HCT116 (cell line): ENCODE results near the gene CLTA. TPM values are rescaled to one million over a fixed set of nuclear protein-coding genes. Genes with fewer than 3 reads are reported as not detected.

ENCODE experiments used
- ATAC-seq: fragments of 200-7000 bp; cut with Tn5 transposase; 2 replicates; pipeline ENCODE4 v1.9.1; 2020; ENCODE audit warnings: mild to moderate bottlenecking, moderate library complexity
- BruUV-seq: library from RNA; stranded (reverse); fragments of 400-500 nt; replicated peaks from 2 replicates; lab custom pipeline; 2021; lab: Mats Ljungman, UMichigan
- CTCF ChIA-PET: fragments of 300-600 bp; sonication (Branson Sonifier 250); formaldehyde crosslinking; loops from one replicate; lab custom pipeline; 2021; ENCODE audit warnings: antibody characterized with exemption; lab: Charles Lee
- POLR2A ChIA-PET: fragments of 300-600, 350-600 bp; sonication (Branson Sonifier 250); formaldehyde crosslinking; loops from one replicate; lab custom pipeline; 2021; ENCODE audit warnings: antibody characterized with exemption; lab: Charles Lee
- RAD21 ChIA-PET, 2 experiments: fragments of 300-600 bp; sonication (Branson Sonifier 250); formaldehyde crosslinking; loops; one replicate each; lab custom pipeline; 2023; ENCODE audit warnings: low total read pairs in 2 of 2; ENCODE audit not compliant: uncharacterized antibody in 2 of 2, unreplicated experiment in 2 of 2, low non-redundant PET in 1 of 2; lab: Charles Lee
- DNase-seq: peaks from one replicate; pipeline ENCODE4 v3.0.0-alpha.2; 2010; ENCODE audit warnings: low read depth, low spot score
- H2AFZ ChIP-seq: fragments of 200-600 bp; shearing (Covaris generic), sonication (generic); 2 replicates; pipeline ENCODE4 v1.6.1; 2017; ENCODE audit warnings: low read depth, mixed run types, mixed read lengths, antibody characterized with exemption, low read length; ENCODE audit not compliant: poor library complexity, severe bottlenecking
- H3K27ac ChIP-seq: 2 replicates; pipeline ENCODE4 v1.5.1; 2012; ENCODE audit warnings: low read depth, low read length
- H3K27me3 ChIP-seq: fragments of 200-600 bp; sonication (generic); 2 replicates; pipeline ENCODE4 v1.6.1; 2016; ENCODE audit warnings: mixed run types, low read length, mixed read lengths; ENCODE audit not compliant: insufficient read depth
- H3K36me3 ChIP-seq, 2 experiments: fragments of 200-500 bp in 1 of 2; fragments of 200-600 bp in 1 of 2; sonication (Bioruptor generic) in 1 of 2; sonication (generic) in 1 of 2; 2 replicates each; pipeline versions ENCODE4 v1.5.1 to v1.6.1; 2014 to 2016; ENCODE audit warnings: low read length in 2 of 2, inconsistent platforms in 1 of 2, mixed read lengths in 1 of 2, mixed run types in 1 of 2; ENCODE audit not compliant: insufficient read depth in 2 of 2, control insufficient read depth in 1 of 2
- H3K4me1 ChIP-seq, 2 experiments: fragments of 200-600 bp in 1 of 2; sonication (generic) in 1 of 2; 2 replicates each; pipeline versions ENCODE4 v1.5.1 to v1.6.1; 2012 to 2017; ENCODE audit warnings: low read length in 2 of 2, inconsistent platforms in 1 of 2, mild to moderate bottlenecking in 1 of 2, mixed read lengths in 1 of 2, mixed run types in 1 of 2, moderate library complexity in 1 of 2; ENCODE audit not compliant: insufficient read depth in 2 of 2, control insufficient read depth in 1 of 2
- H3K4me2 ChIP-seq: fragments of 200-600 bp; sonication (generic); 2 replicates; pipeline ENCODE4 v1.6.1; 2017; ENCODE audit warnings: mixed run types, low read length, mixed read lengths
- H3K4me3 ChIP-seq, 2 experiments: fragments of 200-600 bp in 1 of 2; sonication (generic) in 1 of 2; replicated peaks in 1 of 2; 2 replicates each; pipeline ENCODE4 v1.5.1; 2011 to 2016; ENCODE audit warnings: low read length in 2 of 2, control low read depth in 1 of 2, low read depth in 1 of 2, mild to moderate bottlenecking in 1 of 2, mixed read lengths in 1 of 2, mixed run types in 1 of 2
- H3K79me2 ChIP-seq: fragments of 200-600 bp; sonication (generic); 2 replicates; pipeline ENCODE4 v1.6.1; 2017; ENCODE audit warnings: mild to moderate bottlenecking, mixed run types, low read length, moderate library complexity, mixed read lengths; ENCODE audit not compliant: insufficient read depth
- H3K9ac ChIP-seq: fragments of 200-600 bp; sonication (generic); 2 replicates; pipeline ENCODE4 v1.6.1; 2016; ENCODE audit warnings: low read length, mixed read lengths
- H3K9me2 ChIP-seq: fragments of 200-600 bp; sonication (generic), shearing (Covaris generic); 2 replicates; pipeline ENCODE4 v1.6.1; 2017; ENCODE audit warnings: mixed run types, mild to moderate bottlenecking, moderate library complexity; ENCODE audit not compliant: insufficient read depth
- H3K9me3 ChIP-seq, 2 experiments: fragments of 200-500 bp in 1 of 2; fragments of 200-600 bp in 1 of 2; sonication (Bioruptor generic) in 1 of 2; sonication (generic) in 1 of 2; 2 replicates each; pipeline ENCODE4 v1.6.1; 2014 to 2017; ENCODE audit warnings: low read length in 2 of 2, mixed read lengths in 2 of 2, inconsistent platforms in 1 of 2, low read depth in 1 of 2, mild to moderate bottlenecking in 1 of 2, mixed run types in 1 of 2, moderate library complexity in 1 of 2; ENCODE audit not compliant: control insufficient read depth in 1 of 2, insufficient read depth in 1 of 2
- H4K20me1 ChIP-seq: fragments of 200-600 bp; sonication (generic), shearing (Covaris generic); 2 replicates; pipeline ENCODE4 v1.6.1; 2017; ENCODE audit warnings: mixed run types, mild to moderate bottlenecking, moderate library complexity; ENCODE audit not compliant: insufficient read depth
- ATF3 ChIP-seq: IDR thresholded peaks from 2 replicates; pipeline ENCODE4 v1.6.1; 2012
- CBX3 ChIP-seq: IDR thresholded peaks from 2 replicates; pipeline ENCODE4 v1.6.1; 2012; ENCODE audit warnings: low read depth
- CTCF ChIP-seq, 3 experiments: fragments of 200-600 bp in 1 of 3; sonication (generic) in 1 of 3; IDR thresholded peaks in 2 of 3; conservative IDR thresholded peaks in 1 of 3; 2 replicates each; pipeline ENCODE4 v1.5.1; 2012 to 2017; ENCODE audit warnings: low read depth in 2 of 3, low read length in 2 of 3, antibody characterized with exemption in 1 of 3, borderline replicate concordance in 1 of 3, control low read depth in 1 of 3, mild to moderate bottlenecking in 1 of 3, mixed read lengths in 1 of 3, mixed run types in 1 of 3, moderate library complexity in 1 of 3; ENCODE audit not compliant: insufficient read depth in 1 of 3
- EGR1 ChIP-seq: IDR thresholded peaks from 2 replicates; pipeline ENCODE4 v1.6.1; 2012; ENCODE audit warnings: low read depth
- EZH2 ChIP-seq: fragments of 200-600 bp; sonication (generic); IDR thresholded peaks from 2 replicates; pipeline ENCODE4 v1.6.1; 2017; ENCODE audit warnings: antibody characterized with exemption, mixed run types
- EZH2phosphoT487 ChIP-seq: fragments of 200-600 bp; IDR thresholded peaks from 2 replicates; pipeline ENCODE4 v1.6.1; 2018; ENCODE audit warnings: antibody characterized with exemption, borderline replicate concordance
- MAX ChIP-seq: IDR thresholded peaks from 2 replicates; pipeline ENCODE4 v1.6.1; 2012
- POLR2AphosphoS5 ChIP-seq: IDR thresholded peaks from 2 replicates; pipeline ENCODE4 v1.6.1; 2011; ENCODE audit warnings: mild to moderate bottlenecking, low read depth, low read length, moderate library complexity
- RAD21 ChIP-seq: IDR thresholded peaks from 2 replicates; pipeline ENCODE4 v1.6.1; 2012; ENCODE audit warnings: low read depth, mild to moderate bottlenecking
- REST ChIP-seq: IDR thresholded peaks from 2 replicates; pipeline ENCODE4 v1.6.1; 2012; ENCODE audit warnings: low read depth
- YY1 ChIP-seq: IDR thresholded peaks from 2 replicates; pipeline ENCODE4 v1.6.1; 2011; ENCODE audit warnings: low read length, low read depth, moderate library complexity, mild to moderate bottlenecking; ENCODE audit not compliant: insufficient replicate concordance; ENCODE audit errors: extremely low read depth
- ZBTB33 ChIP-seq: IDR thresholded peaks from 2 replicates; pipeline ENCODE4 v1.6.1; 2011; ENCODE audit warnings: mild to moderate bottlenecking, low read length, moderate library complexity; ENCODE audit not compliant: insufficient replicate concordance; ENCODE audit errors: extremely low read depth
- intact Hi-C: fragments of 100-400 bp; cut with micrococcal nuclease; formaldehyde crosslinking; loops from 2 replicates; pipeline ENCODE4 v1.10.0; 2022
- total RNA-seq: library from RNA; stranded (reverse); gene quantifications from one replicate; pipeline ENCODE4 v1.2.1, GENCODE V29; 2021; ENCODE audit not compliant: unreplicated experiment

The CLTA gene
- total RNA-seq, 1 experiment from 2014 or later, result 152 TPM

- BruUV-seq, result no TSS peak
- RAD21 ChIA-PET, result no interaction called here
- H3K9me2 ChIP-seq, result no peaks in the 10 kb centered on the region
These were observed 13.2 kb upstream of the CLTA start for GRCh38 chr9:36177571-36177970.

More at GRCh38 chr9:36177571-36177970, 13.2 kb upstream of the CLTA start:
- intact Hi-C loops, result no loop called here
- H2AFZ ChIP-seq, result no peak overlapping the region
- ATAC-seq, result no peak
- ChIA-PET POLR2A (no interaction called here), CTCF (no interaction called here)
- no peaks in the 10 kb centered on the region for H3K4me1 ChIP-seq
- H3K27me3 ChIP-seq, result no peaks in the 10 kb centered on the region
- no peak overlapping the region for H3K9ac ChIP-seq
- no peak overlapping the region for H3K4me2 ChIP-seq
- no peak for DNase-seq
- H3K4me3 ChIP-seq, result no peak overlapping the region
- no peaks in the 10 kb centered on the region for H4K20me1 ChIP-seq
- H3K27ac ChIP-seq, result no peak overlapping the region
- no peaks in the 10 kb centered on the region for H3K9me3 ChIP-seq
- TF ChIP-seq EZH2phosphoT487 (no peak), MAX (no peak), ZBTB33 (no peak), YY1 (no peak), ATF3 (no peak), CBX3 (no peak), EZH2 (no peak), RAD21 (no peak), REST (no peak), POLR2AphosphoS5 (no peak), EGR1 (no peak), CTCF (IDR thresholded peaks at IDR 0.05 in 2 of 3, conservative IDR thresholded peaks at IDR 0.05 in 1 of 3; ENCODE audit: borderline replicate concordance in 1 of 3, insufficient read depth in 1 of 3, low read depth in 2 of 3, low read length in 2 of 3) (no peak)
- no peaks in the 10 kb centered on the region for H3K36me3 ChIP-seq
- H3K79me2 ChIP-seq, result no peaks in the 10 kb centered on the region
